SH-SY5Y (cell line): ENCODE data around the gene ZDHHC14.

Experiments
- GATA2 ChIP-seq: IDR thresholded peaks from 2 replicates; pipeline ENCODE4 v1.6.1; 2011; ENCODE audit warnings: mild to moderate bottlenecking, low read depth, low read length
- GATA3 ChIP-seq: IDR thresholded peaks from 2 replicates; pipeline ENCODE4 v1.6.1; 2011; ENCODE audit warnings: low read depth, mild to moderate bottlenecking, low read length, moderate library complexity

GRCh38 chr6:157635388-157636244 lies 254.6 kb downstream of the ZDHHC14 start:
- TF ChIP-seq GATA2 (no peak), GATA3 (no peak)
